Lung (tissue), 12 donors: ENCODE data around the gene FAM219A. TPM values are rescaled to one million over a fixed set of nuclear protein-coding genes. Genes with fewer than 3 reads are reported as not detected.
A peak's percentile ranks its signal among the peaks of the same experiment; 100 is the strongest.

Source experiments
- ATAC-seq: fragments of 200-7000 bp; cut with Tn5 transposase; one replicate; pipeline ENCODE4 v1.9.1; 2020; ENCODE audit warnings: moderate number of reproducible peaks; ENCODE audit not compliant: insufficient read depth, low FRiP score
- DNase-seq, 3 donors: peaks; one replicate each; pipeline ENCODE4 v3.0.0-alpha.2; 2013 to 2017
- H3K27ac ChIP-seq, 2 donors: one replicate each; pipeline ENCODE4 v1.5.1; 2013; ENCODE audit warnings: mild to moderate bottlenecking in 2 of 2, moderate library complexity in 2 of 2, control low read depth in 1 of 2, inconsistent platforms in 1 of 2, low read depth in 1 of 2, low read length in 1 of 2
- H3K27me3 ChIP-seq, 3 donors: one replicate each; pipeline ENCODE4 v1.5.1; 2013; ENCODE audit warnings: low read length in 2 of 3; ENCODE audit not compliant: control insufficient read depth in 3 of 3, insufficient read depth in 3 of 3
- H3K36me3 ChIP-seq, 4 donors: one replicate each; pipeline ENCODE4 v1.5.1; 2013; ENCODE audit warnings: low read length in 4 of 4, mild to moderate bottlenecking in 1 of 4, moderate library complexity in 1 of 4; ENCODE audit not compliant: control insufficient read depth in 4 of 4, insufficient read depth in 4 of 4
- H3K4me1 ChIP-seq, 5 donors: one replicate each; pipeline ENCODE4 v1.5.1; 2013; ENCODE audit warnings: low read length in 5 of 5, mild to moderate bottlenecking in 2 of 5, moderate library complexity in 1 of 5; ENCODE audit not compliant: control insufficient read depth in 5 of 5, insufficient read depth in 5 of 5
- H3K4me3 ChIP-seq: one replicate; pipeline ENCODE4 v1.5.1; 2013; ENCODE audit warnings: mild to moderate bottlenecking, control low read depth, moderate library complexity
- H3K9ac ChIP-seq, 2 donors: one replicate each; pipeline ENCODE4 v1.5.1; 2013; ENCODE audit warnings: low read length in 2 of 2, control low read depth in 1 of 2; ENCODE audit not compliant: insufficient read depth in 1 of 2
- H3K9me3 ChIP-seq, 4 donors: one replicate each; pipeline ENCODE4 v1.5.1; 2013; ENCODE audit warnings: low read length in 3 of 4, mild to moderate bottlenecking in 1 of 4, moderate library complexity in 1 of 4; ENCODE audit not compliant: control insufficient read depth in 4 of 4, insufficient read depth in 3 of 4
- CTCF ChIP-seq: IDR thresholded peaks from 2 replicates; pipeline ENCODE4 v1.5.1; 2012; ENCODE audit warnings: mild to moderate bottlenecking; ENCODE audit errors: control extremely low read depth, extremely low read depth
- WGBS, 2 donors: extraction: QIAGEN DNeasy Blood & Tissue Kit; methylation state at CpG; one replicate each; pipeline ENCODE4 v1.1.7; 2013; 5-methylcytosine and 5-hydroxymethylcytosine counted together
- polyA plus RNA-seq, 2 donors: library from polyadenylated mRNA; stranded (reverse); fragments of 200-250 nt; gene quantifications; one replicate each; pipeline ENCODE4 v1.2.1, GENCODE V29; 2013
- total RNA-seq, 2 donors: library from RNA; depleted of rRNA in 1 of 2; stranded (reverse); fragments of >200 nt in 1 of 2; gene quantifications; one replicate each; pipeline ENCODE4 v1.2.1, GENCODE V29; 2014 to 2021
- donor health status: control.
- donor health status: control.
- donor health status: Bipolar disorder and iron deficiency.
- donor health status: healthy.
- donor health status: DM: yes; HTN: yes; CAD: no.

Gene FAM219A
- total and polyA plus RNA-seq, 4 donors: 8.5 to 28.3 (median 13.3) TPM

GRCh38 chr9:34377404-34377746, 81.0 kb downstream of the FAM219A start:
- WGBS, 2 donors: 3 to 4% methylated on average over 21 of the region's 21 CpGs
- Histone ChIP-seq H3K9me3 (no peaks in the 10 kb centered on the region), H3K9ac (peak overlapping the region in 1 of 2 donors; percentile 14), H3K4me3 (peak overlapping the region; percentile 40), H3K36me3 (no peaks in the 10 kb centered on the region), H3K27me3 (peaks cover 0 to 49% (median 36%) of the 10 kb centered on the region in 3 donors), H3K27ac (peak overlapping the region in 1 of 2 donors; percentile 12), H3K4me1 (peaks cover 2 to 32% (median 6%) of the 10 kb centered on the region in 5 donors)
- no peak for ATAC-seq
- no peak for TF ChIP-seq CTCF
- DNase-seq: peak in 1 of 3 donors; percentile 49

GRCh38 chr9:34376596-34377403, 81.6 kb downstream of the FAM219A start, which contains the start of gene MYORG:
Gene MYORG, minus strand, starts transcription at chr9:34376898. Its CDS starts 3,955 bp downstream, at chr9:34372943.
- Histone ChIP-seq H3K36me3 (no peaks in the 10 kb centered on the region), H3K27ac (peak within 1 kb of the TSS; percentile 40 to 73), H3K4me1 (peaks cover 2 to 32% (median 6%) of the 10 kb centered on the region in 5 donors), H3K4me3 (peak within 1 kb of the TSS; percentile 40), H3K27me3 (peaks cover 0 to 51% (median 40%) of the 10 kb centered on the region in 3 donors), H3K9me3 (peaks cover 0 to 4% (median 0%) of the 10 kb centered on the region in 4 donors), H3K9ac (peak within 1 kb of the TSS; percentile 14 to 17)
- peak; percentile 82 for ATAC-seq
- no peak for TF ChIP-seq CTCF
- peak; percentile 81 to 91 (median 90) for DNase-seq
- WGBS, 2 donors: 1% methylated on average over 48 to 54 of the region's 54 CpGs

GRCh38 chr9:34375901-34376595, 82.3 kb downstream of the FAM219A start:
- H3K4me3 ChIP-seq: peak overlapping the region; percentile 40
- peak; percentile 10 to 46 (median 34) for DNase-seq
- peak; percentile 20 for ATAC-seq
- H3K36me3 ChIP-seq: peaks cover 0 to 2% (median 0%) of the 10 kb centered on the region in 4 donors
- peak overlapping the region in 1 of 2 donors; percentile 17 for H3K9ac ChIP-seq
- no peak for TF ChIP-seq CTCF
- peaks cover 0 to 9% (median 0%) of the 10 kb centered on the region in 4 donors for H3K9me3 ChIP-seq
- 8 to 10% methylated on average over 22 of the region's 22 CpGs for WGBS, 2 donors
- H3K27me3 ChIP-seq: peaks cover 0 to 59% (median 39%) of the 10 kb centered on the region in 3 donors
- peak overlapping the region; percentile 40 to 73 for H3K27ac ChIP-seq
- peaks cover 0 to 28% (median 6%) of the 10 kb centered on the region in 5 donors for H3K4me1 ChIP-seq
